HFF-Myc (cell line): ENCODE measurements around the gene TMEM145.

ENCODE experiments used
- DNase-seq: peaks from one replicate; pipeline ENCODE4 v3.0.0-alpha.2; 2011; ENCODE audit warnings: low read depth; ENCODE audit errors: extremely low read depth
- H3K4me3 ChIP-seq: replicated peaks from 2 replicates; pipeline ENCODE4 v1.5.1; 2011; ENCODE audit warnings: low read depth, mild to moderate bottlenecking, control low read depth, low read length
- CTCF ChIP-seq: IDR thresholded peaks from 2 replicates; pipeline ENCODE4 v1.5.1; 2012; ENCODE audit warnings: mild to moderate bottlenecking, low read depth, low read length, control low read depth; ENCODE audit errors: missing control alignments

Gene TMEM145

GRCh38 chr19:42274065-42274682 lies 38.9 kb upstream of the TMEM145 start:
- no peak overlapping the region for H3K4me3 ChIP-seq
- DNase-seq, result no peak
- no peak for TF ChIP-seq CTCF

- no peak for TF ChIP-seq CTCF
- DNase-seq, result no peak
- H3K4me3 ChIP-seq, result no peak overlapping the region
These were observed 38.0 kb upstream of the TMEM145 start for GRCh38 chr19:42275103-42275502.

GRCh38 chr19:42275517-42275916 lies 37.6 kb upstream of the TMEM145 start:
- TF ChIP-seq CTCF, result no peak
- no peak for DNase-seq
- H3K4me3 ChIP-seq, result no peak overlapping the region

GRCh38 chr19:42276284-42276683 lies 36.8 kb upstream of the TMEM145 start:
- H3K4me3 ChIP-seq, result no peak overlapping the region
- no peak for TF ChIP-seq CTCF
- DNase-seq, result no peak

GRCh38 chr19:42276821-42277220 lies 36.3 kb upstream of the TMEM145 start:
- TF ChIP-seq CTCF, result no peak
- H3K4me3 ChIP-seq, result no peak overlapping the region
- DNase-seq, result no peak

GRCh38 chr19:42277821-42278451 lies 35.2 kb upstream of the TMEM145 start:
- TF ChIP-seq CTCF, result no peak
- no peak overlapping the region for H3K4me3 ChIP-seq
- no peak for DNase-seq
